Adrenal gland (tissue), 12 donors: ENCODE results near the gene ANO7. TPM values are rescaled to one million over a fixed set of nuclear protein-coding genes. Genes with fewer than 3 reads are reported as not detected.

Source experiments
- DNase-seq, 7 donors: peaks; one replicate each; pipeline ENCODE4 v3.0.0-alpha.2; 2019 to 2020
- H3K27ac ChIP-seq, 5 donors: fragments of 200-600 bp; sonication (generic) in 4 of 5; 1 replicate in 3 of 5; 2 replicates in 2 of 5; pipeline versions ENCODE4 v1.5.1 to v1.8.0; 2016 to 2020; ENCODE audit warnings: mild to moderate bottlenecking in 1 of 5
- H3K27me3 ChIP-seq: fragments of 200-600 bp; 2 replicates; pipeline ENCODE4 v1.8.0; 2021
- H3K36me3 ChIP-seq, 2 donors: fragments of 200-600 bp; replicated peaks in 1 of 2; 1 replicate in 1 of 2; 2 replicates in 1 of 2; pipeline versions ENCODE4 v1.5.1 to v1.8.0; 2018 to 2022
- H3K4me1 ChIP-seq, 2 donors: fragments of 200-600 bp; replicated peaks in 1 of 2; 1 replicate in 1 of 2; 2 replicates in 1 of 2; pipeline versions ENCODE4 v1.5.1 to v1.8.0; 2018 to 2021
- H3K4me3 ChIP-seq, 4 donors: fragments of 200-600 bp; sonication (generic) in 3 of 4; one replicate each; pipeline ENCODE4 v1.5.1; 2016 to 2018
- H3K9me3 ChIP-seq, 3 donors: fragments of 200-600 bp; sonication (generic) in 1 of 3; replicated peaks in 1 of 3; 1 replicate in 2 of 3; 2 replicates in 1 of 3; pipeline versions ENCODE4 v1.5.1 to v1.8.0; 2016 to 2021
- POLR2A ChIP-seq, 2 donors: fragments of 450-650 bp; IDR thresholded peaks; one replicate each; pipeline ENCODE4 v1.6.1; 2017; ENCODE audit warnings: antibody characterized with exemption in 2 of 2, mild to moderate bottlenecking in 2 of 2, moderate library complexity in 1 of 2
- WGBS, 4 donors: extraction: QIAGEN DNeasy Blood & Tissue Kit in 2 of 4; methylation state at CpG; one replicate each; pipeline versions ENCODE4 v1.1.5 to v1.1.7; 2013 to 2017; 5-methylcytosine and 5-hydroxymethylcytosine counted together
- intact Hi-C, 2 donors: fragments of 100-400 bp; cut with DNase I; formaldehyde crosslinking; loops; one replicate each; pipeline versions ENCODE4 v1.14.1 to v1.15.0; 2022 to 2023
- polyA plus RNA-seq, 3 donors: library from polyadenylated mRNA; stranded (reverse); fragments of 200-250 nt in 2 of 3; fragments of 350-450 nt in 1 of 3; fragmentation: Illumina TruSeq in 1 of 3; extraction: RNeasy Lipid Tissue Mini Kit (QIAGEN cat#74804) in 1 of 3; gene quantifications; one replicate each; pipeline ENCODE4 v1.2.3, GENCODE V29; 2013 to 2014
- total RNA-seq, 9 donors: library from RNA; depleted of rRNA in 4 of 9; stranded (reverse); fragments of >200 nt in 4 of 9; fragments of 120-200 nt in 1 of 9; fragmentation: NEBNext Ultra II Directional in 1 of 9; extraction: Animal tissue kit (Norgen Biotek cat#: 25700) in 1 of 9; gene quantifications; one replicate each; pipeline versions ENCODE4 v1.1.0 to v1.2.4, GENCODE V29; 2013 to 2023
- TF ChIP-seq, protein P1 (sequence below), 6 experiments: fragments of 450-650 bp in 4 of 6; fragments of 200-600 bp in 2 of 6; sonication (generic) in 1 of 6; IDR thresholded peaks; 1 replicate in 5 of 6; 2 replicates in 1 of 6; pipeline versions ENCODE4 v1.5.1 to v1.8.0; 2016 to 2021; ENCODE audit warnings: antibody characterized with exemption in 6 of 6, mild to moderate bottlenecking in 2 of 6, moderate library complexity in 1 of 6
- donor health status: healthy with polysubstance abuse.
- donor health status: Bipolar disorder and iron deficiency.
- donor health status: DM: yes; HTN: yes; CAD: no.
- donor health status: DM: no; HTN: no; CAD: no.
- donor health status: DM: no; HTN: no; CAD: no.
- donor health status: DM: yes; HTN: yes; CAD: no.

Gene ANO7
- total and polyA plus RNA-seq, 12 donors, result 0.48 to 5.1 (median 1.8) TPM

DNA sequence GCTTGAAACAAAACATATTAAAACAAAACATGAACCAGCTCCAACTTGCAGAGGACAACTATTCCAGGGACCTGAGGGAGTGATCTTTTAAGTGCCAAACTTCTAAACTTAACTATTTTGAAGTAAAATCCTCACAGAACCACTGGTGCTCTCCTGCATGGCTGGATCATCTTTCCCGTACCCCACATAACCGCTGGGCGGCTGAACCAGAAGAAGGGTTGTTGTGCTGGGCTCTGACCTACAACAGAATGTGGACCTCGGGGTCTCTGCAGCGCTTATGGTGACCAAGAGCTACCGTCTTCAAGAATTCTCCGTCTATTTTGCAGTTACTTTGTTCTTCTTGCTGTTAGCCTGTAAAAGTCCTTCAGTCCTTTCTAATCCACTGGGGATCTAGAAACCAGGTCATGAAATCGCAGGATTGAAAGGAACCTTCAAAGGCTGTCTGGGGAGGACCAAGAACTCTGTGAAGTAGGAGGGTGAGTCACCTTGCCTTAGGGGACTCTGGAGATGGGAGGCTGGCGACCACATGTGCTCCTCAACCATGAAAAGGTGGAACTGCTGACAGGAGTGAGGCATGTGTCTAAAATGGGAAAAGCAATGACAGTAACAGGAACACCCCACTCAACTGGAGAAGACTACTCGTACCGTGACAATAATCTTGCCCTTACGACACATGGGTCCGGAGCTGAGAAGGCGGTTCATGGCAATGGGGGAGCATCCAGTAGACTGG lies 80.4 kb downstream of the ANO7 start:
- intact Hi-C loops, result loop anchor here in 1 of 2 donors (10.0 kb wide), 1 partner anchor 56 kb away; no protein-coding TSS in a partner anchor
- peaks cover 0 to 46% of the 10 kb centered on the region in 2 donors for H3K36me3 ChIP-seq
- 73 to 74% (median 74%) methylated on average over 14 of the region's 14 CpGs for WGBS, 4 donors

DNA sequence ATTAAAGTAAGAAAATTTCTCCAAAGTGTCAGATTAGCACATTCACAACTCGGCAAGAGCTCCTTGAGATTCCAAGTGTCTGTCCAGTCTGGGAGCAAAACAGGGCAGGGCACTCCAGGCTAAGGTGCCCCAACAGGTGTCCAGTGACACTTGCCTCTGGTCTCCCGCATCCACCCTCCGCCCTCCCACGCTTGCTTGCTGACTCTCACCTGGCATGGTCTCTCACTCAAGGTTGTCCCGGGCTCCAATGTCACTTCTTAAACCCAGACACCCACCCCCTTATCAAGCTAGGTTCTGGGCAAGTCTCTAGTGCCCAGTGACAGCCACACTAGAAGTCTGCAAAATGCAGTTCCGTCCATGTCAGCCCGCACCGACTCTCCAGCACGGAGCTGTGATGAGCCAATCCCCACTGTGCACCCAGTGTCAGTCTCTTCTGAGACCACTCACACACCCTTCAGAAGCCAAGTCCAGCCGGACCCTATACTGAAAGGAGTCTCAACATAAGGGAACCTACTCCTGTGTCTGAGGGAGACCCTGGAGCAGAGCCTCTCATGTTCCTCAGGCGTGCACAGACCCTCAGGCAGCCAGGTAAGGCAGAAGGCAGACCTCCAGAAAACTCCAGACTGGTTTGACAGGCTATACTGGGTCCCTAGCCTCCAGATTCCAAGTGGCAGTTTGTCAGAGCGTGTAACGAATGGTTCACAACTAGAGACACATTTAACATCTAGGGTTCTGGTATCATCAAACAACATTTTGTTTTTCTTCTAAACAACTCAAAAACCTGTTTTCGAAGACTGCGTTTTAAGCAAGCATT lies 81.4 kb downstream of the ANO7 start:
- Histone ChIP-seq H3K27me3 (no peaks in the 10 kb centered on the region), H3K9me3 (no peaks in the 10 kb centered on the region), H3K4me3 (peak overlapping the region in 1 of 4 donors; percentile 97), H3K36me3 (peaks cover 0 to 35% of the 10 kb centered on the region in 2 donors), H3K27ac (peak overlapping the region in 1 of 5 donors; percentile 19), H3K4me1 (peaks cover 30 to 45% of the 10 kb centered on the region in 2 donors)
- intact Hi-C loops, result loop anchor here in 1 of 2 donors (10.0 kb wide), 1 partner anchor 55 kb away; no protein-coding TSS in a partner anchor
- 76 to 81% (median 79%) methylated on average over 9 to 15 of the region's 15 CpGs for WGBS, 4 donors
- TF ChIP-seq, protein P1, sequence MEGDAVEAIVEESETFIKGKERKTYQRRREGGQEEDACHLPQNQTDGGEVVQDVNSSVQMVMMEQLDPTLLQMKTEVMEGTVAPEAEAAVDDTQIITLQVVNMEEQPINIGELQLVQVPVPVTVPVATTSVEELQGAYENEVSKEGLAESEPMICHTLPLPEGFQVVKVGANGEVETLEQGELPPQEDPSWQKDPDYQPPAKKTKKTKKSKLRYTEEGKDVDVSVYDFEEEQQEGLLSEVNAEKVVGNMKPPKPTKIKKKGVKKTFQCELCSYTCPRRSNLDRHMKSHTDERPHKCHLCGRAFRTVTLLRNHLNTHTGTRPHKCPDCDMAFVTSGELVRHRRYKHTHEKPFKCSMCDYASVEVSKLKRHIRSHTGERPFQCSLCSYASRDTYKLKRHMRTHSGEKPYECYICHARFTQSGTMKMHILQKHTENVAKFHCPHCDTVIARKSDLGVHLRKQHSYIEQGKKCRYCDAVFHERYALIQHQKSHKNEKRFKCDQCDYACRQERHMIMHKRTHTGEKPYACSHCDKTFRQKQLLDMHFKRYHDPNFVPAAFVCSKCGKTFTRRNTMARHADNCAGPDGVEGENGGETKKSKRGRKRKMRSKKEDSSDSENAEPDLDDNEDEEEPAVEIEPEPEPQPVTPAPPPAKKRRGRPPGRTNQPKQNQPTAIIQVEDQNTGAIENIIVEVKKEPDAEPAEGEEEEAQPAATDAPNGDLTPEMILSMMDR (IDR thresholded peaks at IDR 0.05), result no peak
- no peak for TF ChIP-seq POLR2A (IDR thresholded peaks at IDR 0.05)
- peak in 1 of 7 donors; percentile 54 for DNase-seq

More for the DNA sequence above, 80.4 kb downstream of the ANO7 start:
- TF ChIP-seq POLR2A (IDR thresholded peaks at IDR 0.05), result no peak
- TF ChIP-seq, protein P1 (IDR thresholded peaks at IDR 0.05), result no peak
- Histone ChIP-seq H3K4me1 (peaks cover 30 to 45% of the 10 kb centered on the region in 2 donors), H3K27me3 (no peaks in the 10 kb centered on the region), H3K4me3 (no peak overlapping the region), H3K9me3 (no peaks in the 10 kb centered on the region), H3K27ac (peak overlapping the region in 1 of 5 donors; percentile 18)
- peak in 1 of 7 donors; percentile 51 for DNase-seq

DNA sequence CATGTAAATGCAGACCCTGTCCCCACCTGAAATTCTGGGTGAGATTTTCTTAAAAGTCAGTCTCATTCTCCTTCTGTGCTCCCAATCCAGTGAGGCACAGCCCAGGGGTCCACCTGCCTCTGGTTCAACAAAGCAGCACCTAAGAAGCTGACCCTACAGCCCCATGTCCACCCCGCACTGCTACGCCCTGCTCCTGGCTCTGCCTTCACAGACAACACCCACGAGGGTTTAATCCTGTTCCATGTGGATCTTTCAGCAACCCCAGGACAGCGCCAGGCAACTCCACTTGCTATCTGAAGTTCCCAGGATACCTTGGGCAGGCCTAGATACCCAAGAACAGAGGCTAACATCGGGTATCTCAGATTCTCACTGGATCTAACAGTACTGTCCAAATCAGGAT lies 82.1 kb downstream of the ANO7 start:
- peak in 1 of 7 donors; percentile 52 for DNase-seq
- Histone ChIP-seq H3K27ac (peak overlapping the region in 3 of 5 donors; percentile 19 to 99 (median 96)), H3K27me3 (no peaks in the 10 kb centered on the region), H3K36me3 (peaks cover 0 to 29% of the 10 kb centered on the region in 2 donors), H3K4me1 (peaks cover 30 to 45% of the 10 kb centered on the region in 2 donors), H3K4me3 (peak overlapping the region in 1 of 4 donors; percentile 97), H3K9me3 (peaks cover 0 to 5% (median 0%) of the 10 kb centered on the region in 3 donors)
- TF ChIP-seq, protein P1 (IDR thresholded peaks at IDR 0.05), result no peak
- TF ChIP-seq POLR2A (IDR thresholded peaks at IDR 0.05), result no peak
- WGBS, 4 donors, result 59 to 77% (median 65%) methylated on average over 5 of the region's 5 CpGs
- intact Hi-C loops, result no loop called here
